K562 (cell line): Measurements from ENCODE around the gene NAT10. TPM values are rescaled to one million over a fixed set of nuclear protein-coding genes. Genes with fewer than 3 reads are reported as not detected.

ENCODE experiments used
- ATAC-seq: fragments of 200-7000 bp; cut with Tn5 transposase; 3 replicates; pipeline ENCODE4 v1.9.1; 2020; ENCODE audit warnings: moderate library complexity
- BruUV-seq: library from RNA; stranded (reverse); fragments of 400-500 nt; replicated peaks from 2 replicates; lab custom pipeline; 2021; lab: Mats Ljungman, UMichigan
- CTCF ChIA-PET: fragments of 300-600 bp; formaldehyde crosslinking; extraction: SDS; loops from one replicate; lab custom pipeline; 2021; ENCODE audit warnings: low intra/inter-chr PET ratio; lab: Yijun Ruan, JAX
- POLR2A ChIA-PET: fragments of 300-600, 350-650 bp; sonication (Branson Sonifier 250); formaldehyde crosslinking; extraction: SDS; loops from one replicate; lab custom pipeline; 2021; ENCODE audit warnings: antibody characterized with exemption, inconsistent platforms; lab: Yijun Ruan, JAX
- DNase-seq, 4 experiments: peaks; one replicate each; pipeline versions ENCODE4 v3.0.0 to v3.0.0-alpha.2; 2011 to 2018; ENCODE audit warnings: low spot score in 3 of 4, mixed read lengths in 3 of 4; ENCODE audit errors: extremely low read depth in 1 of 4
- FAIRE-seq: peaks from 2 replicates; lab custom pipeline; 2011; peaks lifted over from hg19 to GRCh38; lab: Jason Lieb, UNC
- H2AFZ ChIP-seq: 2 replicates; pipeline ENCODE4 v1.6.0; 2011; ENCODE audit warnings: low read depth, low read length, control low read depth, inconsistent platforms
- H3K27ac ChIP-seq: fragments of 200-600 bp; 3 replicates; pipeline ENCODE4 v1.8.0; 2011; ENCODE audit warnings: low read depth, mild to moderate bottlenecking, control low read depth, inconsistent platforms, low read length, moderate library complexity, mixed read lengths; ENCODE audit errors: extremely low read depth
- H3K27me3 ChIP-seq, 2 experiments: fragments of 300-600 bp in 1 of 2; 2 replicates in 1 of 2; 3 replicates in 1 of 2; pipeline versions ENCODE4 v1.6.0 to v1.8.0; 2011; ENCODE audit warnings: inconsistent platforms in 2 of 2, low read length in 2 of 2, mild to moderate bottlenecking in 1 of 2, mixed read lengths in 1 of 2, moderate library complexity in 1 of 2; ENCODE audit not compliant: control insufficient read depth in 2 of 2, insufficient read depth in 2 of 2
- H3K36me3 ChIP-seq: fragments of 300-600 bp; 3 replicates; pipeline ENCODE4 v1.8.0; 2011; ENCODE audit warnings: mild to moderate bottlenecking, low read length, inconsistent platforms; ENCODE audit not compliant: control insufficient read depth, insufficient read depth
- H3K4me1 ChIP-seq, 2 experiments: fragments of 200-600 bp in 1 of 2; replicated peaks in 1 of 2; 2 replicates in 1 of 2; 3 replicates in 1 of 2; pipeline versions ENCODE4 v1.5.1 to v1.8.0; 2011; ENCODE audit warnings: inconsistent platforms in 2 of 2, low read length in 2 of 2, mild to moderate bottlenecking in 1 of 2, mixed read lengths in 1 of 2, moderate library complexity in 1 of 2; ENCODE audit not compliant: control insufficient read depth in 2 of 2, insufficient read depth in 2 of 2
- H3K4me2 ChIP-seq: 2 replicates; pipeline ENCODE4 v1.6.1; 2011; ENCODE audit warnings: low read length, control low read depth, inconsistent platforms, mixed read lengths; ENCODE audit not compliant: insufficient read depth
- H3K4me3 ChIP-seq: fragments of 200-600 bp; sonication (generic), shearing (Covaris generic); 2 replicates; pipeline ENCODE4 v1.5.1; 2016; ENCODE audit warnings: control low read depth, inconsistent platforms
- H3K79me2 ChIP-seq: fragments of 200-600 bp; 3 replicates; pipeline ENCODE4 v1.8.0; 2011; ENCODE audit warnings: low read length, inconsistent platforms; ENCODE audit not compliant: control insufficient read depth, insufficient read depth
- H3K9ac ChIP-seq, 2 experiments: 2 replicates each; pipeline versions ENCODE4 v1.6.0 to v1.6.1; 2011; ENCODE audit warnings: low read depth in 2 of 2, low read length in 2 of 2, control low read depth in 1 of 2, inconsistent platforms in 1 of 2, mild to moderate bottlenecking in 1 of 2, mixed read lengths in 1 of 2; ENCODE audit not compliant: insufficient read depth in 1 of 2
- H3K9me1 ChIP-seq: one replicate; pipeline ENCODE4 v1.6.0; 2011; ENCODE audit warnings: inconsistent platforms, mild to moderate bottlenecking, low read length, moderate library complexity; ENCODE audit not compliant: control insufficient read depth, insufficient read depth
- H3K9me3 ChIP-seq: replicated peaks from 2 replicates; pipeline ENCODE4 v1.5.1; 2011; ENCODE audit warnings: low read depth, low read length, inconsistent platforms; ENCODE audit not compliant: control insufficient read depth, insufficient read depth
- H4K20me1 ChIP-seq: replicated peaks from 2 replicates; pipeline ENCODE4 v1.6.1; 2011; ENCODE audit warnings: low read length, inconsistent platforms, mixed read lengths; ENCODE audit not compliant: control insufficient read depth, insufficient read depth
- CLOCK ChIP-seq: fragments of 250-450 bp; sonication (Bioruptor Pico); IDR thresholded peaks from 2 replicates; pipeline ENCODE4 v1.4.0; 2020; ENCODE audit warnings: mild to moderate bottlenecking, moderate library complexity, borderline replicate concordance
- GTF2E2 ChIP-seq: fragments of 200-800 bp; sonication (Bioruptor generic); IDR thresholded peaks from 2 replicates; pipeline ENCODE4 v1.6.1; 2016; ENCODE audit warnings: missing genetic modification characterization, missing compliant biosample characterization
- NCOA6 ChIP-seq: fragments of 450-650 bp; IDR thresholded peaks from 2 replicates; pipeline ENCODE4 v1.6.1; 2017; ENCODE audit warnings: mild to moderate bottlenecking
- NR1H2 ChIP-seq: sonication (generic); formaldehyde crosslinking; IDR thresholded peaks from 2 replicates; pipeline ENCODE4 v1.4.0; 2020; ENCODE audit warnings: mild to moderate bottlenecking, missing genetic modification reagents
- POLR2A ChIP-seq: fragments of 450-650 bp; conservative IDR thresholded peaks from 2 replicates; pipeline ENCODE4 v1.6.1; 2016
- ZBTB17 ChIP-seq: fragments of 450-650 bp; formaldehyde crosslinking; IDR thresholded peaks from 2 replicates; pipeline ENCODE4 v1.4.0; 2020; ENCODE audit warnings: mild to moderate bottlenecking
- ZNF175 ChIP-seq: fragments of 200-800 bp; sonication (Bioruptor generic); IDR thresholded peaks from 2 replicates; pipeline ENCODE4 v1.6.1; 2016; ENCODE audit warnings: low read depth, mild to moderate bottlenecking, missing genetic modification characterization, missing compliant biosample characterization
- WGBS: fragments of 100-300 bp; shearing (Covaris generic); methylation state at CpG from one replicate; pipeline ENCODE4 v1.1.6; 2016; ENCODE audit warnings: low coverage, mixed read lengths; ENCODE audit not compliant: insufficient coverage; ENCODE audit errors: missing lambda C conversion rate; 5-methylcytosine and 5-hydroxymethylcytosine counted together
- in situ Hi-C: fragments of 300-500 bp; cut with MboI; formaldehyde crosslinking; loops from 4 replicates; pipeline ENCODE4 v1.15.0; 2018; ENCODE audit warnings: inconsistent platforms, mixed read lengths
- intact Hi-C: fragments of 100-400 bp; cut with micrococcal nuclease; formaldehyde crosslinking; loops from 2 replicates; pipeline ENCODE4 v1.14.2; 2022
- polyA plus RNA-seq, 8 experiments: library from polyadenylated mRNA; depleted of rRNA in 4 of 8; stranded (reverse) in 5 of 8; unstranded in 3 of 8; fragments of >200 nt; fragmentation: Nextera tagmentation in 2 of 8; fragmentation: Illumina TruSeq in 1 of 8; extraction: Ambion mirVana in 2 of 8; extraction: Trizol in 1 of 8; gene quantifications; 2 replicates each; pipeline versions ENCODE4 v1.2.1 to v1.2.3, GENCODE V29; 2011 to 2014; ENCODE audit warnings: inconsistent platforms in 1 of 8, missing spikeins in 1 of 8
- total RNA-seq, 7 experiments: library from RNA; depleted of rRNA in 6 of 7; stranded (reverse); fragments of >200 nt in 6 of 7; fragmentation: Illumina TruSeq in 2 of 7; extraction: Trizol in 2 of 7; gene quantifications; 2 replicates each; pipeline versions ENCODE4 v1.2.1 to v1.2.3, GENCODE V29; 2011 to 2021; ENCODE audit warnings: low replicate concordance in 1 of 7

Gene NAT10
- total and polyA plus RNA-seq, 9 of the 15 experiments (the other 6 are each of a cell fraction or from before 2014, with no cell fraction given) = 55.4 to 125 (median 86.3) TPM

GRCh38 chr11:34105079-34105956 is at the start of gene NAT10 (continued):
- TF ChIP-seq ZNF175 (CRISPR knock-in tag) = no peak
- no peak; the same call in 1 of the 2 replicates for TF ChIP-seq NCOA6
- TF ChIP-seq ZBTB17 (CRISPR knock-in tag) = peak; percentile 84
- no peak for TF ChIP-seq NR1H2 (CRISPR knock-in tag)
- TF ChIP-seq CLOCK (CRISPR knock-in tag) = no peak

GRCh38 chr11:34056672-34057071 is 48.8 kb upstream of the NAT10 start:
- H3K9me3 ChIP-seq = no peaks in the 10 kb centered on the region
- no peak overlapping the region for H2AFZ ChIP-seq
- in situ Hi-C loops (no loop called here), intact Hi-C loops (no loop called here)
- ChIA-PET POLR2A (interaction anchor here (0.8 to 4.6 kb wide), 6 partner anchors 8 to 49 kb away, joined by 3 to 30 read pairs (median 3); partner anchors contain the start of gene NAT10), CTCF (no interaction called here)
- peaks cover 96% of the 10 kb centered on the region for H3K79me2 ChIP-seq
- no peak overlapping the region for H3K27ac ChIP-seq
- no peak for TF ChIP-seq POLR2A
- TF ChIP-seq GTF2E2 = 0 out of 2 replicates have a peak, but pooled peaks have one; percentile 39
- H3K36me3 ChIP-seq = peaks cover 81% of the 10 kb centered on the region
- 61% methylated on average over 2 of the region's 2 CpGs for WGBS
- ATAC-seq = no peak
- BruUV-seq = no TSS peak
- no peaks in the 10 kb centered on the region for H3K27me3 ChIP-seq
- no peak overlapping the region for H3K4me2 ChIP-seq
- no peak overlapping the region; a peak in 1 of 4 replicates for H3K9ac ChIP-seq
- no peaks in the 10 kb centered on the region for H3K9me1 ChIP-seq
- H4K20me1 ChIP-seq = peaks cover 18% of the 10 kb centered on the region
- H3K4me1 ChIP-seq = peaks cover 9 to 17% of the 10 kb centered on the region in 2 experiments
- DNase-seq = no peak
- no peak overlapping the region for H3K4me3 ChIP-seq
- no peak for FAIRE-seq
